Measurements from ENCODE around the gene TINAG.

DNA sequence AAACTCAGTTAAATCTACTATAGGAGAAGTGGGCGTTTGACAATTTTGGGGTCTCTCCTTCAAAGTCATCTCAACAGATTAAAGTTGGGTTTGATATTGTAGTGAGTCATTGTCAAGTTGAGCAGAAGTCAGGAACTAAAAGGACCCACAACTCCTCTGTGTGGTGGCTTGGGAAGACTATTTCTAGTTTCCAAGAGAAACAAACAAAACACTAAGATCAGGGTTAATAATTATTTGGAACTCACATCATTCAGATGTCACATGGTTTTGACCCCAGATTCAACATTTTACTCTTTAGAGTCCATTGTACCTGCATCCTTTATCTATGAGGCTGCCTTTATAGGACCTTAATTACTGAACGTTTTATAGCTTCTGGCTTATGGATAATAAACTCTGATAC is 45.3 kb upstream of the TINAG start:
- TF ChIP-seq CTCF (IDR thresholded peaks at IDR 0.05) (no peak), POLR2AphosphoS5 (IDR thresholded peaks at IDR 0.05) (no peak), POLR2A (IDR thresholded peaks at IDR 0.05) (no peak), EP300 (IDR thresholded peaks at IDR 0.05) (no peak)

Measured in upper lobe of left lung (tissue), 4 donors.